VCaP (cell line): Measurements from ENCODE around the gene CCPG1.

Experiments
- H3K27ac ChIP-seq: fragments of 450-650 bp; 2 replicates; pipeline ENCODE4 v1.5.1; 2017
- TF ChIP-seq, protein P1 (sequence below): fragments of 450-650 bp; conservative IDR thresholded peaks from 2 replicates; pipeline ENCODE4 v1.5.1; 2017; ENCODE audit warnings: mild to moderate bottlenecking, moderate library complexity

CCPG1 gene

DNA sequence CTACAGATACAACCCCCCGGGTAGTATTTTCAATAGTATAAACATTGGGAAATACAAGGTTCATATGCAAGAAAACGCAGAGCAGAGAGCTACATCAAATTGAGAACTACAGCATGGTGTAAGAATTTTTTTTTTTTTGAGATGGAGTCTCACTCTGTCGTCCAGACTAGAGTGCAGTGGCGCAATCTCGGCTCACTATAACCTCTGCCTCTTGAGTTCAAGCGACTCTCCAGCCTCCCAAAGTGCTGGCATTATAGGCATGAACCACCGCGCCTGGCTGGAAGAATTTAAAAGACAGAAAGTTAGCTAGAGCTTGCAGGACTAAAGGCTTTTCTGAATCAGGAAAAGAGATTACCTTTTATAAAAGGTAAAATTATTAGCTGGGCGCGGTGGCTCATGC is 47.1 kb downstream of the CCPG1 start:
- no peak overlapping the region for H3K27ac ChIP-seq

DNA sequence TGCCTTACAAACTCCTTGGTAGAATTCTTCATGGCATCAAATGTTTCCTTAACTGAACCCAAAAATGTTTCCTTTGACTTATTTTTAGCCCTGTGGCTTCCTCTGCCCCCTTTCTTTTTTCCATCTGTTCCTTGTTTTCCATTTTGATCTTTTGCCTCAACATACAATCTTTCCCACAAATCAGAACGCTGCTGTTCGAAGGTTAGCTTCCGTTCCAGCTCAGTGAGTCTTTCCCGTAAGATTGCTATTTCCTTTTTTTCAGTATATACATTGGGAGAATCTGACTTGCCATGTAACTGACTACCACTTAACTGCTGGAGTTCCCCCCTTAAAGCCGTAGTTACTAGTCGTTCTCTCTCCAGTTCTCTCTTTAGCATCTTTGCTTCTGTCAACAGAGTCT is 47.9 kb downstream of the CCPG1 start:
- TF ChIP-seq, protein P1, sequence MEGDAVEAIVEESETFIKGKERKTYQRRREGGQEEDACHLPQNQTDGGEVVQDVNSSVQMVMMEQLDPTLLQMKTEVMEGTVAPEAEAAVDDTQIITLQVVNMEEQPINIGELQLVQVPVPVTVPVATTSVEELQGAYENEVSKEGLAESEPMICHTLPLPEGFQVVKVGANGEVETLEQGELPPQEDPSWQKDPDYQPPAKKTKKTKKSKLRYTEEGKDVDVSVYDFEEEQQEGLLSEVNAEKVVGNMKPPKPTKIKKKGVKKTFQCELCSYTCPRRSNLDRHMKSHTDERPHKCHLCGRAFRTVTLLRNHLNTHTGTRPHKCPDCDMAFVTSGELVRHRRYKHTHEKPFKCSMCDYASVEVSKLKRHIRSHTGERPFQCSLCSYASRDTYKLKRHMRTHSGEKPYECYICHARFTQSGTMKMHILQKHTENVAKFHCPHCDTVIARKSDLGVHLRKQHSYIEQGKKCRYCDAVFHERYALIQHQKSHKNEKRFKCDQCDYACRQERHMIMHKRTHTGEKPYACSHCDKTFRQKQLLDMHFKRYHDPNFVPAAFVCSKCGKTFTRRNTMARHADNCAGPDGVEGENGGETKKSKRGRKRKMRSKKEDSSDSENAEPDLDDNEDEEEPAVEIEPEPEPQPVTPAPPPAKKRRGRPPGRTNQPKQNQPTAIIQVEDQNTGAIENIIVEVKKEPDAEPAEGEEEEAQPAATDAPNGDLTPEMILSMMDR = no peak
- no peak overlapping the region for H3K27ac ChIP-seq

More for the DNA sequence above, 47.1 kb downstream of the CCPG1 start:
- TF ChIP-seq, protein P1 = no peak

DNA sequence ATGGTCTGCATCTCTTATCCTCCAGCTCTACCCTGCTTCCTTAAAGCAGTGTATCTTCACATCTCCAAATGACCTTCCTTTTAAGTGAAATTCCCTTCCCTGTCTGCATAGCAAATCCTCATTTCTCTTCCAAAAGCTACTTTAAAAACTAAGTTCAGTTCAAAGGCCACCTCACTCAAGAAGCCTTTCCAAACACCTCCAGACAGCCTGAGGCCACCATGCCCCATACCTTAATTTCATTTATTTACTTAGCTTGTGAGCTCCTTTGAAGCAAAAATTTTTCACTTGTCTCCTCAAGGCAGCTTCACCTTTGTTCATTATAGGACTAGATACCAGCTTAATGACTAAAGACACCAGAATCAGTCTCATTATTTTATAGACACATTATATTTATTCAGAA is 49.7 kb downstream of the CCPG1 start:
- no peak overlapping the region for H3K27ac ChIP-seq
- TF ChIP-seq, protein P1 = no peak

DNA sequence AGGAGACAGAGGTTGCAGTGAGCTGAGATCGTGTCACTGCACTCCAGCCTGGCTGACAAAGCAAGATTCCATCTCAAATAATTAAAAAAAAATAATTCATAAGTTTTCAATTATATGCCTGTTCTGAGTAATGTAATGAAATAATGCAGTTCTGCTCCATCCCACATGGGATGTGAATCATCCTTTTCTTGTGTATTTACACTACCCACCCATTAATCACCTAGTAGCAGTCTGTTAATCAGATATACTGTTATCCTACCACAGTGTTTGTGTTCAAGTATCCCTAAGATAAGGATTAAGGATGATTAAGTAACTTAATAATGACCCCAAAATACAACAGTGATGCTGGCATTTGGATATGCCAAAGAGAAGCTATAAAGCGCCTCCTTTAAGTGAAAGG is 50.4 kb downstream of the CCPG1 start:
- TF ChIP-seq, protein P1 = no peak
- no peak overlapping the region for H3K27ac ChIP-seq

DNA sequence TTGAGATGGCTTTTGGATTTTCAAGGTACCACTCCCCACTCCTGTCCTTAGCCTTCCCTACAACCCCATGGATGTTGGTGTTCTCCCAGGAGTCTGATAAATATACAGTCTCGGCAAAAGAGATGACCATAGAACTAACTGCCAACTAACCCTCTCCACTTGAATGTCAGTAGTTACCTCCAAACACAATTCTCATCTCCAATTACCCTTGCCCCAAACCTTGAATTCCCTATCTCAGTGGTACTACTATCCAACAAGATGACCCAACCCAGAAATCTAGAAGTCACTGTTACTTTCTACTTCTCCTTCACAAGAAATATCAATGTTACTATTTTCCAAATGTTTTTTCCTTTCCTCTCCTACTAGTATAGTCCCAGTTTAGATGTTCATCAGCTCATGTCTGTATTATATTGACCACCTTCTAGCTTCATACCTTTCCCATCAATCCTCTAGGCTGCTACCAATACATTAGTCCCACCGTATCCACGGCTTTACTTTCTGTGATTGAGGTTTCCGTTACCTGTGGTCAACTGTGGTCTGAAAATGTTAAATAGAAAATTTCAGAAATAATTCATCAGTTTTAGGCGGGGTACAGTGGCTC is 51.1 kb downstream of the CCPG1 start:
- TF ChIP-seq, protein P1 = no peak
- H3K27ac ChIP-seq = no peak overlapping the region

DNA sequence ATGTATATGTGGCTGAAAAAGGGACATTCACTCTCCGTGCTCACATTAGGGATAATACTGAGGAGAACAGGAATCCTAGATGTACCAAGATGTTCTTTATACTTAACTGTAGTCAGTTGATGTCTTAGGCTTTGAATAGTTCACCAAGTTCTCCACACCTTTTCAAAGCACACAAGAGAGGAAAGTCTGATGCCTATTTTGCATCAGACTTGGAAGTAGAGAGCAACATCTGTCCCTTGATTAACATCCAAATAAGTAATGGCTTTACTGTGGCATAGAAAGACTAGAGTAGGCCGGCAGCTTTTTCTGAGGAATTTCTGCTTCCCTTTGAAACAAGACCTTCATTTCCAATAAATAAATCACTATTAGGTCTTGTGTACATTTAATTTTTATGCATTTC is 55.1 kb downstream of the CCPG1 start:
- TF ChIP-seq, protein P1 = no peak
- H3K27ac ChIP-seq = no peak overlapping the region

DNA sequence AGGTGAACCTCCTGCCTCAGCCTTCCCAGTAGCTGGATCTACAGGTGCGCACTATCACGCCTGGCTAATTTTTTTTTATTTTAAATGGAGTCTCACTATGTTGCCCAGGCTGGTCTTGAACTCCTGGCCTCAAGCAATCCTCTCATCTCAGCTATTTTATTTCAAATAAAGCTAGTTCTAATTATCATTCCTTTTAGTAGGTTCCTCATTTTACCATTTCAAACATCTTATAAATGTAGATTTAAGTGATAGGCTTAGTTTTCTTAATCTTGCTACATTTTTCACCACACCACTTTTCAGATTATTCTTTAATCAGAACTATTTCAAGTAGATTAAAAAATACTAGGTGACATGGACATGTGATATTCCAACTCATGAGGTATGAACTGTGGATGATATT is 58.9 kb downstream of the CCPG1 start:
- TF ChIP-seq, protein P1 = no peak
- H3K27ac ChIP-seq = no peak overlapping the region
